OCI-LY7 (cell line): Measurements from ENCODE around the gene OR56A1.
"Not testable (repeated sequence)": the region's sequence is repeated elsewhere in the genome, so short reads cannot be mapped to it uniquely, and the experiment has no call there.

Source experiments
- EZH2phosphoT487 ChIP-seq: fragments of 200-600 bp; sonication (generic); IDR thresholded peaks from 2 replicates; pipeline ENCODE4 v1.6.1; 2018; ENCODE audit warnings: low read depth, borderline replicate concordance, mild to moderate bottlenecking, mixed run types, antibody characterized with exemption, low read length, moderate library complexity, mixed read lengths
- TF ChIP-seq, protein P1 (sequence below): fragments of 200-600 bp; sonication (generic); conservative IDR thresholded peaks from 2 replicates; pipeline ENCODE4 v1.5.1; 2014; ENCODE audit warnings: mild to moderate bottlenecking, antibody characterized with exemption, low read length, moderate library complexity, mixed read lengths

GRCh38 chr11:6076443-6076842 lies 45.9 kb upstream of the OR56A1 start:
- TF ChIP-seq, protein P1, sequence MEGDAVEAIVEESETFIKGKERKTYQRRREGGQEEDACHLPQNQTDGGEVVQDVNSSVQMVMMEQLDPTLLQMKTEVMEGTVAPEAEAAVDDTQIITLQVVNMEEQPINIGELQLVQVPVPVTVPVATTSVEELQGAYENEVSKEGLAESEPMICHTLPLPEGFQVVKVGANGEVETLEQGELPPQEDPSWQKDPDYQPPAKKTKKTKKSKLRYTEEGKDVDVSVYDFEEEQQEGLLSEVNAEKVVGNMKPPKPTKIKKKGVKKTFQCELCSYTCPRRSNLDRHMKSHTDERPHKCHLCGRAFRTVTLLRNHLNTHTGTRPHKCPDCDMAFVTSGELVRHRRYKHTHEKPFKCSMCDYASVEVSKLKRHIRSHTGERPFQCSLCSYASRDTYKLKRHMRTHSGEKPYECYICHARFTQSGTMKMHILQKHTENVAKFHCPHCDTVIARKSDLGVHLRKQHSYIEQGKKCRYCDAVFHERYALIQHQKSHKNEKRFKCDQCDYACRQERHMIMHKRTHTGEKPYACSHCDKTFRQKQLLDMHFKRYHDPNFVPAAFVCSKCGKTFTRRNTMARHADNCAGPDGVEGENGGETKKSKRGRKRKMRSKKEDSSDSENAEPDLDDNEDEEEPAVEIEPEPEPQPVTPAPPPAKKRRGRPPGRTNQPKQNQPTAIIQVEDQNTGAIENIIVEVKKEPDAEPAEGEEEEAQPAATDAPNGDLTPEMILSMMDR: not testable (repeated sequence)
- not testable (repeated sequence) for TF ChIP-seq EZH2phosphoT487
